ENCODE data around the gene VPS39. TPM values are rescaled to one million over a fixed set of nuclear protein-coding genes. Genes with fewer than 3 reads are reported as not detected.

The VPS39 gene
- total and polyA plus RNA-seq, 2 donors (not counting 1 experiment from before 2014, with no cell fraction given): 53.7 to 55.5 TPM

GRCh38 chr15:42203891-42204290 lies 4.2 kb downstream of the VPS39 start:
- no peak overlapping the region for H3K4me3 ChIP-seq (replicated peaks in 1 of 4; ENCODE audit: control extremely low read depth in 1 of 4, insufficient read depth in 1 of 4, low read depth in 3 of 4, low read length in 4 of 4)
- H3K9ac ChIP-seq (ENCODE audit: insufficient read depth, low read length): no peak overlapping the region
- H4K20me1 ChIP-seq (ENCODE audit: control insufficient read depth, extremely low read depth, insufficient read depth, low read length): no peaks in the 10 kb centered on the region
- H3K79me2 ChIP-seq (ENCODE audit: control insufficient read depth, insufficient read depth, low read length): peaks cover 31% of the 10 kb centered on the region
- no peak overlapping the region for H2AFZ ChIP-seq (ENCODE audit: low read length)
- H3K4me2 ChIP-seq (ENCODE audit: extremely low read depth, insufficient read depth, low read length): no peak overlapping the region
- peaks cover 2% of the 10 kb centered on the region for H3K4me1 ChIP-seq (ENCODE audit: control insufficient read depth, extremely low read depth, insufficient read depth, low read length)
- peak in 1 of 2 donors; percentile 37 for DNase-seq (ENCODE audit: low read depth in 2 of 2)
- no peaks in the 10 kb centered on the region for H3K27me3 ChIP-seq (ENCODE audit: control insufficient read depth, insufficient read depth, low read length)
- no peaks in the 10 kb centered on the region for H3K36me3 ChIP-seq (ENCODE audit: control insufficient read depth, insufficient read depth, low read length)
- TF ChIP-seq CTCF (conservative IDR thresholded peaks at IDR 0.05 in 1 of 2, IDR thresholded peaks at IDR 0.05 in 1 of 2; ENCODE audit: low read depth in 1 of 2, low read length in 2 of 2): no peak
- no peak for TF ChIP-seq EZH2 (IDR thresholded peaks at IDR 0.05; ENCODE audit: low read length, missing control alignments)
- no peaks in the 10 kb centered on the region for H3K9me3 ChIP-seq (ENCODE audit: control insufficient read depth, insufficient read depth, low read depth, low read length)
- no peak overlapping the region for H3K27ac ChIP-seq (ENCODE audit: insufficient read depth, low read length)

GRCh38 chr15:42202653-42203052 lies 5.5 kb downstream of the VPS39 start:
- Histone ChIP-seq H3K9ac (ENCODE audit: insufficient read depth, low read length) (no peak overlapping the region), H3K4me3 (replicated peaks in 1 of 4; ENCODE audit: control extremely low read depth in 1 of 4, insufficient read depth in 1 of 4, low read depth in 3 of 4, low read length in 4 of 4) (no peak overlapping the region), H3K4me2 (ENCODE audit: extremely low read depth, insufficient read depth, low read length) (no peak overlapping the region), H3K36me3 (ENCODE audit: control insufficient read depth, insufficient read depth, low read length) (no peaks in the 10 kb centered on the region), H2AFZ (ENCODE audit: low read length) (no peak overlapping the region), H4K20me1 (ENCODE audit: control insufficient read depth, extremely low read depth, insufficient read depth, low read length) (no peaks in the 10 kb centered on the region), H3K9me3 (ENCODE audit: control insufficient read depth, insufficient read depth, low read depth, low read length) (no peaks in the 10 kb centered on the region), H3K79me2 (ENCODE audit: control insufficient read depth, insufficient read depth, low read length) (peaks cover 27% of the 10 kb centered on the region), H3K4me1 (ENCODE audit: control insufficient read depth, extremely low read depth, insufficient read depth, low read length) (no peaks in the 10 kb centered on the region), H3K27ac (ENCODE audit: insufficient read depth, low read length) (no peak overlapping the region), H3K27me3 (ENCODE audit: control insufficient read depth, insufficient read depth, low read length) (no peaks in the 10 kb centered on the region)
- no peak for DNase-seq (ENCODE audit: low read depth in 2 of 2)
- TF ChIP-seq CTCF (conservative IDR thresholded peaks at IDR 0.05 in 1 of 2, IDR thresholded peaks at IDR 0.05 in 1 of 2; ENCODE audit: low read depth in 1 of 2, low read length in 2 of 2): no peak

DNA sequence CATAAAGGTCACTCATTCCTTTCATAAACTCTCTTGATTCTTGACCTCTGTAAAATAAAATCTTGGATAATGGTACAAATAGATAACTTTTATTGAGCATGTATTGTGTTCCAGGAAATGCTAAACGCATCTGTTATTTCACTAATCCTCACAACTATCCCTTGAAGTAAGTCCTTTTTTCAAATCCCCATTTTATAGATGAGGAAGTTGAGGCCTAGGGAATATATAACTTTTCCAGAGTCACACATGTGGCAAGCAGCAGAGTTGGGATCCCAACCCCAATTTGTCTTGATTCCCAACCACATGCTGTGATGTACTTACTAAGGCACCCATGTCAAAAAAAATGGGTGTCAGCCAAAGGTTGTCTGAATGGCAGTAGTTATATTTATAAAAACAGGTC lies 6.3 kb downstream of the VPS39 start:
- H3K4me2 ChIP-seq (ENCODE audit: extremely low read depth, insufficient read depth, low read length): no peak overlapping the region
- H3K27me3 ChIP-seq (ENCODE audit: control insufficient read depth, insufficient read depth, low read length): no peaks in the 10 kb centered on the region
- DNase-seq (ENCODE audit: low read depth in 2 of 2): no peak
- H3K9ac ChIP-seq (ENCODE audit: insufficient read depth, low read length): no peak overlapping the region
- H3K9me3 ChIP-seq (ENCODE audit: control insufficient read depth, insufficient read depth, low read depth, low read length): no peaks in the 10 kb centered on the region
- no peak overlapping the region for H3K4me3 ChIP-seq (replicated peaks in 1 of 4; ENCODE audit: control extremely low read depth in 1 of 4, insufficient read depth in 1 of 4, low read depth in 3 of 4, low read length in 4 of 4)
- H3K27ac ChIP-seq (ENCODE audit: insufficient read depth, low read length): no peak overlapping the region
- no peaks in the 10 kb centered on the region for H4K20me1 ChIP-seq (ENCODE audit: control insufficient read depth, extremely low read depth, insufficient read depth, low read length)
- H3K36me3 ChIP-seq (ENCODE audit: control insufficient read depth, insufficient read depth, low read length): no peaks in the 10 kb centered on the region
- H2AFZ ChIP-seq (ENCODE audit: low read length): no peak overlapping the region
- peaks cover 19% of the 10 kb centered on the region for H3K79me2 ChIP-seq (ENCODE audit: control insufficient read depth, insufficient read depth, low read length)
- H3K4me1 ChIP-seq (ENCODE audit: control insufficient read depth, extremely low read depth, insufficient read depth, low read length): no peaks in the 10 kb centered on the region
- no peak for TF ChIP-seq CTCF (conservative IDR thresholded peaks at IDR 0.05 in 1 of 2, IDR thresholded peaks at IDR 0.05 in 1 of 2; ENCODE audit: low read depth in 1 of 2, low read length in 2 of 2)
- TF ChIP-seq EZH2 (IDR thresholded peaks at IDR 0.05; ENCODE audit: low read length, missing control alignments): no peak

Data from fibroblast of lung (primary cell).